GM18502 (cell line): ENCODE measurements around the gene BABAM2.

ENCODE experiments used
- ATAC-seq: cut with Tn5 transposase; IDR thresholded peaks from one replicate; pipeline ENCODE4 v1.9.1; 2021; ENCODE audit warnings: mild to moderate bottlenecking; ENCODE audit not compliant: unreplicated experiment, poor library complexity

Gene BABAM2

GRCh38 chr2:27906074-27906473, 15.5 kb downstream of the BABAM2 start:
- no peak for ATAC-seq

DNA sequence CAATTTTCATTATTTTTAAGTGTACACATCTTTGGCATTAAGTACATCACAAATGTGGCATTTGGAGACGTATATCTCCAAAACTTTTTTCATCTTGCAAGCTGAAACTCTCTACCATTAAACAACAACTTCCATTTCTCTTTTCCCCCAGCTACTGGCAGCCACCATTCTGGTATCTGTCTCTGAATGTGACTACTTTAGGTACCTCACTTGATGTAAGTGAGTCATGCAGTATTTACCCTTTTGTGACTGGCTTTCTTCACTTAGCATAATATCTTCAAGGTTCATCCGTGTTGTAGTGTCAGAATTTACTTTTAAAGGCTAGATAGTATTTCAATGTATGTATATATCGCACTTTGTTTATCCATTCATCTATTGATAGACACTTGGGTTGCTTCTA, 17.0 kb downstream of the BABAM2 start:
- no peak for ATAC-seq

DNA sequence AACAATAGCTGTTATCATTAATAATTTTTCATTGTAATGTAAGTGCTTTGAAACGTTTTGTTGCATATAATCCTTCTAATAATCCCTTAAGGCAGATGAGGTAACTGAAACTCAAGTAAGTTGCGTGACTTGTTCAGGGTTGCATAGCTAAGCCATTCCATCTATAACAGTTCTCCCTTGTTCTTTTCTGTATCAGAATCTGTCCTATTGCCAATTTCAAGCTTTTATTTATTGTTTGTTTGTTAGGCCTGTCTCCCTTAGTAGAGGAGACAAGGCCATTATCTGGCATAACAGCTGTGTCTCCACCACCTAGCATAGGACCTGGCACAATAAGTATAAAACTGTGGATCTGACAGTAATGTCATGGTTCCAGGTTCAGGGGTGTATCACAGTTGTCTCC, 19.4 kb downstream of the BABAM2 start:
- ATAC-seq: no peak

GRCh38 chr2:27911458-27912210, 21.1 kb downstream of the BABAM2 start:
- no peak for ATAC-seq

- ATAC-seq: no peak
Measured at GRCh38 chr2:27912512-27912911, 22.0 kb downstream of the BABAM2 start.

- ATAC-seq: no peak
Measured at GRCh38 chr2:27914041-27914804, 23.7 kb downstream of the BABAM2 start.

- ATAC-seq: no peak
Measured at GRCh38 chr2:27914805-27915175, 24.3 kb downstream of the BABAM2 start.

GRCh38 chr2:27915191-27915590, 24.7 kb downstream of the BABAM2 start:
- ATAC-seq: no peak

GRCh38 chr2:27915874-27916273, 25.3 kb downstream of the BABAM2 start:
- no peak for ATAC-seq

GRCh38 chr2:27916293-27916995, 25.9 kb downstream of the BABAM2 start:
- no peak for ATAC-seq

DNA sequence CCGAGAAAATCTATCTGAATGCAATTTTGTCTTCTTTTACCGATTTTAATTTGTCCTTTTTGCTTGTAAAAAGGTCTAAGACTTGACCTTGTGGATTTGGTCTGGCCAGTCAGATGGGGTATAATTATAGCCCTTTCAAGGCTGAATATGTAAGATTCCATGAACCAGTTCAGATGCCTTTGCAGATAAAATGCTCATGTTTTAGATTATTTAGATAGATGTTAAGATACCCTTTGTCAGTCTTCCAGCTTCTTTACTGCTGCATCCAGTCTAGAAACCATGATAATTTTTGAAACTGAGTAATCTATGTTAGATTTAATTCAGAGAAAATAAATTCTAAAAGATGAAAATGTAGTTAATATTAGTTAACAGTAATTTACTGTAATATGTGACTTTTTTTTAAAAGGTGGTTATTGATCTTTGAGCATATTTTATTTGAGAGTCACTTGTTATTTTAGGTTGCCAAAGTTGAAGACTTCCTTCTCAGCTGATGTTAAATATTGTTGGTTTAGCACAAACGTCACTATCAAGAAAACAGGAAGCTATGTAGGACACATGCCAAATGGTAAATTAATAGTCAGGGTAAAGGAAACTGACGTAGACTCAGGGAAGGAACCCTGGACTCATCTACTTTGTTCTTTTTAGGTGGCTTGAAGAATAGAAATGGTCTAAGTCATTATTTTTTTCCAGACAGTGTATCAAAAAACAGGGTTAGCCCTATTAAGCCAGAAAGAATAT, 29.8 kb downstream of the BABAM2 start:
- no peak for ATAC-seq

- ATAC-seq: no peak
Measured at GRCh38 chr2:27921424-27921823, 30.9 kb downstream of the BABAM2 start.

GRCh38 chr2:27921880-27922547, 31.5 kb downstream of the BABAM2 start:
- ATAC-seq: no peak

DNA sequence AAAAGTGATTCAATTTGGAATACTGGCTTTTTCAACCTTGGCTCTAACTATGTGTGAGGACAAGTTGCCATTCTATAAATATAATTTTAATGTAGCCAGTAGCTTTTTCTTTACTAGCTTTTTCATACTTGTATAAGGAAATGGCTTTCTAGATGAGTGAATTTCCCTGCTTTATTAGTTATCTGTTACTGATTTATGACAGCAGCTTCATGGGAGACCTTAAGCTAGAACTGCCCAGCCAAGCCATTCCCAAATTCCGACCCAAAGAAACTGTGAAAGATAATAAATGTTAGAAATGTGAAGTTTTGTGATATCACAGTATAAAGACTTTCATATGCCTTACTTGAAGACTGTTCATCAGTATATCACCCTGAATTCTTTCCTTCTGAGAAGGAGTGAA, 32.3 kb downstream of the BABAM2 start:
- no peak for ATAC-seq

GRCh38 chr2:27925766-27926472, 35.4 kb downstream of the BABAM2 start:
- ATAC-seq: no peak

GRCh38 chr2:27929916-27930486, 39.5 kb downstream of the BABAM2 start:
- no peak for ATAC-seq

GRCh38 chr2:27931361-27931950, 40.9 kb downstream of the BABAM2 start:
- ATAC-seq: no peak

GRCh38 chr2:27932396-27932795, 41.9 kb downstream of the BABAM2 start:
- no peak for ATAC-seq

- ATAC-seq: no peak
Measured at GRCh38 chr2:27935026-27935425, 44.5 kb downstream of the BABAM2 start.
